ENCODE results near the gene OST4.

- TF ChIP-seq EP300 (IDR thresholded peaks at IDR 0.05): no peak
- TF ChIP-seq, protein P1, sequence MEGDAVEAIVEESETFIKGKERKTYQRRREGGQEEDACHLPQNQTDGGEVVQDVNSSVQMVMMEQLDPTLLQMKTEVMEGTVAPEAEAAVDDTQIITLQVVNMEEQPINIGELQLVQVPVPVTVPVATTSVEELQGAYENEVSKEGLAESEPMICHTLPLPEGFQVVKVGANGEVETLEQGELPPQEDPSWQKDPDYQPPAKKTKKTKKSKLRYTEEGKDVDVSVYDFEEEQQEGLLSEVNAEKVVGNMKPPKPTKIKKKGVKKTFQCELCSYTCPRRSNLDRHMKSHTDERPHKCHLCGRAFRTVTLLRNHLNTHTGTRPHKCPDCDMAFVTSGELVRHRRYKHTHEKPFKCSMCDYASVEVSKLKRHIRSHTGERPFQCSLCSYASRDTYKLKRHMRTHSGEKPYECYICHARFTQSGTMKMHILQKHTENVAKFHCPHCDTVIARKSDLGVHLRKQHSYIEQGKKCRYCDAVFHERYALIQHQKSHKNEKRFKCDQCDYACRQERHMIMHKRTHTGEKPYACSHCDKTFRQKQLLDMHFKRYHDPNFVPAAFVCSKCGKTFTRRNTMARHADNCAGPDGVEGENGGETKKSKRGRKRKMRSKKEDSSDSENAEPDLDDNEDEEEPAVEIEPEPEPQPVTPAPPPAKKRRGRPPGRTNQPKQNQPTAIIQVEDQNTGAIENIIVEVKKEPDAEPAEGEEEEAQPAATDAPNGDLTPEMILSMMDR (IDR thresholded peaks at IDR 0.05): no peak
- no peak for TF ChIP-seq POLR2A (IDR thresholded peaks at IDR 0.05)
These were observed 45.3 kb downstream of the OST4 start for GRCh38 chr2:27025861-27026851.
